CMK (cell line): Measurements from ENCODE around the gene CALN1.

Experiments
- DNase-seq: peaks from one replicate; pipeline ENCODE4 v3.0.0-alpha.2; 2010; ENCODE audit warnings: low read depth

Gene CALN1

GRCh38 chr7:72038022-72038732 lies 374.0 kb downstream of the CALN1 start:
- DNase-seq = no peak

GRCh38 chr7:72037516-72037915 lies 374.6 kb downstream of the CALN1 start:
- DNase-seq = peak; percentile 11

GRCh38 chr7:72035266-72035665 lies 376.9 kb downstream of the CALN1 start:
- DNase-seq = no peak

- no peak for DNase-seq
Measured at GRCh38 chr7:72032934-72033333, 379.2 kb downstream of the CALN1 start.

- no peak for DNase-seq
Measured at GRCh38 chr7:72030994-72031667, 381.0 kb downstream of the CALN1 start.

GRCh38 chr7:72028267-72028666 lies 383.9 kb downstream of the CALN1 start:
- DNase-seq = no peak

GRCh38 chr7:72025381-72025960 lies 386.7 kb downstream of the CALN1 start:
- DNase-seq = no peak

GRCh38 chr7:72023926-72024325 lies 388.2 kb downstream of the CALN1 start:
- DNase-seq = no peak

GRCh38 chr7:72021716-72022115 lies 390.4 kb downstream of the CALN1 start:
- no peak for DNase-seq

- DNase-seq = no peak
Measured at GRCh38 chr7:72020311-72020710, 391.8 kb downstream of the CALN1 start.

GRCh38 chr7:72019436-72019835 lies 392.7 kb downstream of the CALN1 start:
- DNase-seq = no peak

- no peak for DNase-seq
Measured at GRCh38 chr7:72017756-72018155, 394.4 kb downstream of the CALN1 start.

- no peak for DNase-seq
Measured at GRCh38 chr7:72016574-72016973, 395.6 kb downstream of the CALN1 start.

- no peak for DNase-seq
Measured at GRCh38 chr7:72015136-72015535, 397.0 kb downstream of the CALN1 start.

GRCh38 chr7:72007018-72007417 lies 405.1 kb downstream of the CALN1 start:
- no peak for DNase-seq

- no peak for DNase-seq
Measured at GRCh38 chr7:72003236-72003635, 408.9 kb downstream of the CALN1 start.

- DNase-seq = no peak
Measured at GRCh38 chr7:71996141-71996540, 416.0 kb downstream of the CALN1 start.

GRCh38 chr7:71995111-71995510 lies 417.0 kb downstream of the CALN1 start:
- DNase-seq = no peak

- no peak for DNase-seq
Measured at GRCh38 chr7:71991586-71991985, 420.6 kb downstream of the CALN1 start.

GRCh38 chr7:71990138-71990462 lies 422.0 kb downstream of the CALN1 start:
- DNase-seq = no peak

- no peak for DNase-seq
Measured at GRCh38 chr7:71988201-71988600, 423.9 kb downstream of the CALN1 start.

GRCh38 chr7:71987200-71987767 lies 424.9 kb downstream of the CALN1 start:
- no peak for DNase-seq

GRCh38 chr7:71984348-71984747 lies 427.8 kb downstream of the CALN1 start:
- DNase-seq = no peak
